HG02678 (cell line): ENCODE data around the gene ORC6.
"Not testable (repeated sequence)": the region's sequence is repeated elsewhere in the genome, so short reads cannot be mapped to it uniquely, and the experiment has no call there.

Experiments used
- ATAC-seq: cut with Tn5 transposase; IDR thresholded peaks from one replicate; pipeline ENCODE4 v1.9.1; 2021; ENCODE audit warnings: mild to moderate bottlenecking, moderate library complexity; ENCODE audit not compliant: unreplicated experiment

ORC6 gene

DNA sequence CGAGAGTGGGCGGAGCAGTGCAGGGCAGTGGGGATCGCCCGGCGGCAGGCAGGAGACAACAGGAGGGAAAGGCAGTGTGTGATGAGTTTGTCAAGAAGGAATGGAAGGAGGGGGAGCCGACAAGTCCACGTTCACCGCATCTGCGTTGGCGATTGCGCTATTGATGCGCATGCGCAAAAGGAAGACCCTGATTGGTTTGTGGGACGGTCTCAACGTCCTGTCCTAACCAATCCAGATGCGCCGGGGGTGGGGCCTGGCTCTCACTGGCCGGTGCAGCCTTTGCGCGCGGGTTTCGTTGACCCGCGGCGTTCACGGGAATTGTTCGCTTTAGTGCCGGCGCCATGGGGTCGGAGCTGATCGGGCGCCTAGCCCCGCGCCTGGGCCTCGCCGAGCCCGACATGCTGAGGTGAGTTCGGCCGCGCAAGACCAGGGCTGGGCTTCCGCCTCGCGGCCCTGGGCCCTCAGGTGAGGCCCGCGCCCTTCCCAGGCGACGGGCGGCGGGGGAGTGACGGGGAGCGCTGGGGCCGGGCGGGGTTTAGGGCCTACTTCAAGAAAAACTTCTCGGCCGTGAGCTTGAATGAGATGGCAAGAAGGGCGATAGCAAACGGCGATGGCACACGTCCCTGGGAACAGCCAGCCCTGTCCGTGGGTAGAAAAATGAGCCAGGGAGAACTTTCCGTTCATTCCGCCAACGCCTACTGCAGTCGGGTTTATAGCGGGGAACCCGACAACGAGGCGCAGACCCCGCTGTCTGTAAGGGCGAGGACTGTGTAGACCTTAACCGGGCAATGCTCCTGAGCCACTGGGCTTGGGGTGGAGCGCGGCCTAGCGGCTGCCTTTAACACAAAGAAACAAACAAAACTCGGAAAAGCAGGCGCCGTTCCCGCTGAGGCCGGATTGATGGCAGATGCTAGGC is at the start of gene ORC6:
TSS of gene ORC6 (plus strand) at position 295 of the 916 bp plus-strand sequence. CDS start at position 342, 47 bp downstream.
- peak; percentile 74 for ATAC-seq

- ATAC-seq: no peak
Measured at GRCh38 chr16:46648656-46649055, 40.8 kb upstream of the ORC6 start.

- no peak for ATAC-seq
Measured at GRCh38 chr16:46649588-46650253, 39.7 kb upstream of the ORC6 start.

DNA sequence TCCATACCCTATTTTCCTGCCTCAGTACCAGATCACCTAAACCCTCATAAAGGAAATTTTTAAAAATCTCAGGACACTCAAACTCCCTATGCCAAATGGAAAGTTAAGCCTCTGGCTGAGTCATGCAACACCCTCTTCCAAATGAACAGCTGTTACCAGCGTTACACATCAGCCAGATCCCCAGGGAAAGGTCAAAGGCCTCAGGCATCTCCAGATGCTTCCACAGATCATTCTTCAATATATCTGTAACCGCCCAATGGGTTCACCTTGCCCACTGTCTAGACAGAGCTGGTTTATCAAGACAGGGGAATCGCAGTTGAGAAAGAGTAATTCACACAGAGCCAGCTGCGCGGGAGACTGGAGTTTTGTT is 39.2 kb upstream of the ORC6 start:
- ATAC-seq: no peak

GRCh38 chr16:46651305-46651704 is 38.2 kb upstream of the ORC6 start:
- no peak for ATAC-seq

- ATAC-seq: peak; percentile 91
Measured at GRCh38 chr16:46658925-46659324, 30.5 kb upstream of the ORC6 start.

DNA sequence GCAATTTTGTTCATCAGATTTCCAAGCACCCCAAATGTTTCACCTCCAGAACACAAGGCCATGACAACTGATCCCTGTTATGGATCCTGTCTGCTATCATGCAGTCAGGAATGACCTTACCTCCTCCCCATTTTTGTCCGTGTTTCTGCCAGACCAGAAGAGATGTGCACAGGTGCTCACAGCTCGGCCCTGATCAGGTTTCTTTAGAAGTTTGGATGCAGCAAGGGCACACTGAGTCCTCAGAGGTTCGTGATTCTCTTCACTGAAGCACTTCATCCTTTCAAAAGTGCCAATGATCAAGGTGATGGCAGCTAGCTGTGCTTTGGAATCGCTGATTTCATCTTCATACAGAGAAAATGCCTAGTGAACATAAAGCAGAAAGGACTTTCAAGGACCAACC is 27.3 kb upstream of the ORC6 start:
- ATAC-seq: no peak

DNA sequence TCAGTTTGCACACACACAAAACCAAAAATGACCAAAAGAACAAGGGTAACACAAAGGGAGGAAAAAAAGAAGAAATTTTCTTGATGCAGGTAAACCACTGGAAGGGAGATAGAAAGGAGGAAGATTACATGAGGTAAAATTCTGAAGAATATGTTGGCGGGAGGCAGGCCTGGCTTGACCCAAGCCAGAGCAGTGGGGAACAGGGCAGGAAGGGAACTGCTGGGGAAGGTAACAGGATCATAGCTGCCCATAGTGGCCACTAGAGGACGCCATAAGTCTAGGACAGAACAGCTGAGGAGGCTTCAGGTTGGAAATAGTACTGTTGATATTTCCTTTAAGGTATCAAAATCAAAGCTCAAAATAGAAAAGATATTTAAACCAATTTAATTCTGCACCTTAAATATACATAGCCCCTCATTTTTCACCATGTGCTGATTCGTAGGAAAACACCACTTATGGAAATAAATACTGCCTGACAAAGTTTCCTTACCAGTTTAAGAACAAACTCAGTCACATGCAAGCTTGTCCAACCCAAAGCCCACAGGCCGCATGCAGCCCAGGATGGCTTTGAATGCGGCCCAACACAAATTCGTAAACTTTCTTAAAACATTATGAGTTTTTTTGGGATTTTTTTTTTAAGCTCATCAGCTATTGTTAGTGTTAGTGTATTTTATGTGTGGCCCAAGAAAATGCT is 16.0 kb upstream of the ORC6 start:
- ATAC-seq: peak; percentile 78

DNA sequence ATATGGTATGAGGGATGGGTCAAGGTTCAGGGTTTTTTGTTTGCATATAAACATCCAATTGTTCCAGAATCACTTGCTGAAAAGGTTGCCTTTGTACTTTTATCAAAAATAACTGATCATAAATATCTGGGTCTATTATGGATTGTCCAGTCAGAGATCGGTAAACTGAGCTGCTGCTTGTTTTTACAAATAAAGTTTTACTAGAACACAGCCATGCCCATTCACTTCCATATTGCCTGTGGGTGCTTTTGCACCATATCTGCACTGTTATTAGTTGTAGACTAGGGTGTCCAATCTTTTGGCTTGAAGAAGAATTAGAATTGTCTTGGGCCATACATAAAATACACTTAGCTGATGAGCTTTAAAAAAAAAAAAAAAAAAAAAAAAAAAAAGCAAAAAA is 11.5 kb upstream of the ORC6 start:
- ATAC-seq: not testable (repeated sequence)

DNA sequence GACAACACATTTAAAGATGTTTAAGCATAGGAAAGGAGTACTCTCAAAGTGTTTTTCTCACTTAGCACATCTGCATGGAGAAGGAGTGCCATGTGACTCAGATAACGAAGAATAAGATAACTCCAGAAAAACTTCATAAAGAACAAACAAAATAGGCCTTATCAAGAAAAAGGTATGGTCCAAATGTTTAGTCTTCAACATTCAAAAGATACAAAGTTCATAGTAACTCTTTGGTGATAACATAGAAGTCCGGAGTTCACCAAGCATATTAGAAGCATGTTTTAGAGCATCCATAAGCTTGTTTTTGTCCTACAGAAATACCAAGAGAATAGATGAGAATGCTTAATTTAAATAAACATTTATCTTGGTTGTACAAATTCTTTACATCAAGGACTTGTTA is 7.6 kb upstream of the ORC6 start:
- ATAC-seq: not testable (repeated sequence)

GRCh38 chr16:46686815-46687473 is 2.5 kb upstream of the ORC6 start:
- ATAC-seq: no peak

DNA sequence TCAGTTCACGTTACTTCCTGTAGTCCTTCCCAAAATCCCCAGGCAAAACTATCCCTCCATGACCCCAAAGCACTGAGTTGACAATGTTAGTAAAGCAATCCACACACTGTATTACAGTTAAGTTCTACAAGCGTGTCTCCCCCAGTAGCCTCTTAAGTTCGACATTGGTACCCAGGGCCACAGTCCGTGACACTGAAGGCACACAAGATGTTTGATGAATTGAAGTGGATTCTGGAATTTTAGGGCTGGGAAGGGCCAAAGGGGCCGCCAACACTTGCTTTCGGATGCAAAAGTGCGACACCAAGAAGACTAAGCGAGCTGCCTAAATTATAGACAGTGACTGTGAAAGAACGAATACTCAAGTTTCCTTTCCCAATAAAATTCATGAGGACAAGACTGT is 2.0 kb upstream of the ORC6 start:
- ATAC-seq: no peak

DNA sequence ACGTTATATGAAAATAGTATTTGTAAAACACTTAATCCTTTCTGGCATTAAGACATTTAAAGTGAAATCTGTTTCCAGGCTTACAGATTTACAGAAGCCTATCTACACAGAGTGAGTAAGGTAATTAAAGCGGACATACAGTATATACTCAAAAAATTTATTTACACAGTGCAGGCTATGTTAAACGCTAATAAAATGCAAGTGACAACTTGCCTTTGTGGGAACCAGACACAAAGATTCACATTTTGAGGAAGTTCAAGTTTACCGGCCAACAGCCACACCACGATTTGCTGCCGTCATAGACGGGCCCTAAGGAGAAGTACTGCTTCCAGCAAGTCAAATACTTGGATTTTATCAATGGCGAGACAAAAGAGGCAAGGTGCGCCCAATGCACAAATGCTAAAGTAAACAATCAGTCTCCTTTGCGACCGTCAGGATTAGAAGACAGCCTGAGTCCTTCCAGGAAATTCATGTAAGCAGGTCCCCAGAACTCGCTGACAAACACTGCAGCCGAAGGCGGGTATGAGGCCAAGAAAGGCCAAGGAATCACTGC is 1.3 kb upstream of the ORC6 start:
- no peak for ATAC-seq

- ATAC-seq: peak; percentile 84
Measured at GRCh38 chr16:46688654-46689364, 650 bp upstream of the ORC6 start, which contains the start of gene VPS35. TSS of gene VPS35 (minus strand) at chr16:46689178. CDS start at chr16:46689133, 45 bp downstream.

DNA sequence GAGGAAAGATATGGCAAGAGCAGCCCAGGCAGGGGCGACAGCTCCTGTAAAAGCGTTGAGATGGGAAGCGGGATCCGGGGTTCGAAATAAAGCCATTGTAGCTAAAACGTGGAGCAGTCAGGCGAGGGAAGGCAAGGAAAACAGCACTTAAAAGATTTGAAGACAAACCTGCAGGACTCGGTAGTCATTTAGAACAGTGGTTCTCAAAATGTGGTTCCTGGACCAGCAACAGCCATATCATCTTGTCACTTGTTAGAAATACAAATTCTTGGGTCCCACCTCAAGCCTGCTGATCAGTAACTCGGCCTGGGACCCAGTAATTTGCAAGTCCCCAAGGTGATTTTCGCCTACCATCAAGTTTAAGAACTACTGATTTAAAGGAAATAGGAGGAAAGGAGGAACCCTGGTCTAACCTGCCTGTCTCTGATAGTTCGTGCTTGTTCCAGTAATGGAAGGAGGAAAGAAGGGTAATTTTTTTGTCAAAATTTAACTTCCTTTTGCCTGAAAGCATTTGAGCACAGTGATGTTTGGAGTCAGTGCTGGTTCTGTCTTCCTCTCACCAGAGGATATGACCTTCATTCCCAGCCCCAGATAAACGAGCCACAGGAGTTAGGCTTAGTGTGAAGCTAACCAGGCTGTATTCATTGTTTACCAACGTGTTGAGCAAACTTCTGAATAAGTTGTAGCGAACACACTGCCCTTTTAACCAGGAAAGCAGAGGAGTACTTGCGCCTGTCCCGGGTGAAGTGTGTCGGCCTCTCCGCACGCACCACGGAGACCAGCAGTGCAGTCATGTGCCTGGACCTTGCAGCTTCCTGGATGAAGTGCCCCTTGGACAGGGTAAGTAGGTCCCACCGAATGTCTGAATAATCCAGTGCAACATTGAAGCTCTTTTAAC is 1.1 kb downstream of the ORC6 start:
- no peak for ATAC-seq

DNA sequence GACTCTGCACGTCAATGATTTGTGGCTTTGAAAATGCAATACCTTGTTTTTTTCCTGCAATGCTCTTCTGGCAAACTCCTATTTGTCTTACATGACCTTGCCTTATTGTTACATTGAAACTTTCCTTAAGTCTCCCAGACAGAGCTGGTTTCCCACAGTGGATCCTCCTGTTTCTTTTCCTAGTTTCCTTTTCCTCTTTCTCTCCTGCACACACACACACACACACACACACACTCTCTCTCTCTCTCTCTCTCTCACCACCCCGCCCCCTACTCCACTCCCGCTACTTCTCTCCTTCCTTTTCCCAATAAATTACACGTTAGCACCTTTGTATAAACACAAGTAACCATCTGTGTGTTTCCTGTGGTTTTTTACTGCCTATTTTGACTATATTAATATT is 2.3 kb downstream of the ORC6 start:
- ATAC-seq: no peak

DNA sequence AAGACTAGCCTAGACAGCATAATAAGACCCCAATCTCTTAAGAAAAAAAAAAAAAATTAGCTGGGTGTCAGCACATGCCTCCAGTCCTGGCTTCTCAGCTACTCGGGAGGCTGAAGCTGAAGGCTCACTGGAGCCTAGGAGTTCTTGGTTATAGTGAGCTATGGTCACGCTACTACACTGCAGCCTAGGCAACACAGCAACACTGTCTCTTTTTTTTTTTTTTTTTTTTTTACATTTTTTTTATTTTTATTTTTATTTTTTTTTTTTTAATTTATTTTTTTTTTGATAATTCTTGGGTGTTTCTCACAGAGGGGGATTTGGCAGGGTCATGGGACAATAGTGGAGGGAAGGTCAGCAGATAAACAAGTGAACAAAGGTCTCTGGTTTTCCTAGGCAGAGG is 4.1 kb downstream of the ORC6 start:
- ATAC-seq: no peak

GRCh38 chr16:46695937-46696336 is 6.5 kb downstream of the ORC6 start:
- no peak for ATAC-seq

GRCh38 chr16:46696957-46697356 is 7.5 kb downstream of the ORC6 start:
- ATAC-seq: no peak
